Cerebellar cortex (tissue), 1 donor: ENCODE measurements around the gene CDH23.

Experiments used
- DNase-seq: peaks from one replicate; pipeline ENCODE4 v3.0.0-alpha.2; 2015; ENCODE audit warnings: low spot score

CDH23 gene

DNA sequence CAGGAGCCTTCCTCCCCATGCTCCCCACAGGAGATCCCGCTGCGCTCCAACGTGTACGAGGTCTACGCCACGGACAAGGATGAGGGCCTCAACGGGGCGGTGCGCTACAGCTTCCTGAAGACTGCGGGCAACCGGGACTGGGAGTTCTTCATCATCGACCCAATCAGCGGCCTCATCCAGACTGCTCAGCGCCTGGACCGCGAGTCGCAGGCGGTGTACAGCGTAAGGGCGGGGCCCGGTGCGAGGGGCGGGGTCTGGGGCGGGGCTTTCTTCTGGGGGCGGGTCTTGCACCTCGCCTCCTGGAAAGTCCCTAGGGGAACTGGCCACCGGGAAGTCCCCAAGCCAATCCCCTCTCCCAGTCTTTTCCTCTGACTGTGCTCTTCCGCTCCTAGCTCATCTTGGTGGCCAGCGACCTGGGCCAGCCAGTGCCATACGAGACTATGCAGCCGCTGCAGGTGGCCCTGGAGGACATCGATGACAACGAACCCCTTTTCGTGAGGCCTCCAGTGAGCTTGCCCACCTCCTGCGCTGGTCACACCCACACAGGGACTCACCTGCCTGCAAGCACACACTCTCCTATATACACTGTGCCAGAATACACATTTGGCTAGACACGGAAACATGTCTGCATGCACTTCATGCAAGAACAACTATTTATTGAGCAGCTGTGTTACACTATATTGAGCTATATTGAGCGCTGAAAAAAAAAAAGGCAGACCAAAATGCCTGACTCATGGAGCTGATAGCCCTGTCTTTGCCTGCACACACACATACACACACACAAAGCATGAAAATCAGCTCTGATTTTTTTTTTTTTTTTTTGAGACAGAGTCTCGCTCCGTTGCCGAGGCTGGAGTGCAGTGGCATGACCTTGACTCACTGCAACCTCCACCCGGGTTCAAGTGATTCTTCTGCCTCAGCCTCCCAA, 409.3 kb downstream of the CDH23 start:
- no peak for DNase-seq

DNA sequence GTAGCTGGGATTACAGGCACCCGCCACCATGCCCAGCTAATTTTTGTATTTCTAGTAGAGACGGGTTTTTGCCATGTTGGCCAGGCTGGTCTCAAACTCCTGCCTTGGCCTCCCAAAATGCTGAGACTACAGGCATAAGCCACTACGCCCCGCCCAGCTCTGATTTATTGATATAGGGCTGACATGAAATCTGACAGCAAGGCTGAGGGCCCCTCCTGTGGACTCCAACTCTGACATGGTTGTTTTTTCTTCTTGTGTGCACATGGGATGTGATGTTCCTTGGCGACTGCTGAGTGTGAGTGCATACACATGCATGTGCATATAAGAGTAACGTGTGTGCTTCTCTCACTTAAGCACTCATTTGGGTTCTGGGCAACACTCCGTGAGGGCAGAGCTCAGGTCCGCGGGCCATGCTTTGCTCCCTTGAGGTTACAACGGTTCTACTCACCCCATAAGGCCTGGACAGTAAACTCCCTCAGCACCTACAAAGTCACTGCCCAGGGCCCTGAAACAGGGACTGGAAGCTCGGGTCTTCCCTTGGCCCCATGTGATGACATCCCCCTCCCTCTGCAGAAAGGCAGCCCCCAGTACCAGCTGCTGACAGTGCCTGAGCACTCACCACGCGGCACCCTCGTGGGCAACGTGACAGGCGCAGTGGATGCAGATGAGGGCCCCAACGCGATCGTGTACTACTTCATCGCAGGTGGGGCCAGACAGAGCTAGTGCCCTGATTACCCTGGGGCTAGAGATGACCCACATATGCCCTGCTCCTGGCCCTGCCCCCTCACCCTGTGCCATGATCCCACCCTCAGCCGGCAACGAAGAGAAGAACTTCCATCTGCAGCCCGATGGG, 410.2 kb downstream of the CDH23 start:
- no peak for DNase-seq

DNA sequence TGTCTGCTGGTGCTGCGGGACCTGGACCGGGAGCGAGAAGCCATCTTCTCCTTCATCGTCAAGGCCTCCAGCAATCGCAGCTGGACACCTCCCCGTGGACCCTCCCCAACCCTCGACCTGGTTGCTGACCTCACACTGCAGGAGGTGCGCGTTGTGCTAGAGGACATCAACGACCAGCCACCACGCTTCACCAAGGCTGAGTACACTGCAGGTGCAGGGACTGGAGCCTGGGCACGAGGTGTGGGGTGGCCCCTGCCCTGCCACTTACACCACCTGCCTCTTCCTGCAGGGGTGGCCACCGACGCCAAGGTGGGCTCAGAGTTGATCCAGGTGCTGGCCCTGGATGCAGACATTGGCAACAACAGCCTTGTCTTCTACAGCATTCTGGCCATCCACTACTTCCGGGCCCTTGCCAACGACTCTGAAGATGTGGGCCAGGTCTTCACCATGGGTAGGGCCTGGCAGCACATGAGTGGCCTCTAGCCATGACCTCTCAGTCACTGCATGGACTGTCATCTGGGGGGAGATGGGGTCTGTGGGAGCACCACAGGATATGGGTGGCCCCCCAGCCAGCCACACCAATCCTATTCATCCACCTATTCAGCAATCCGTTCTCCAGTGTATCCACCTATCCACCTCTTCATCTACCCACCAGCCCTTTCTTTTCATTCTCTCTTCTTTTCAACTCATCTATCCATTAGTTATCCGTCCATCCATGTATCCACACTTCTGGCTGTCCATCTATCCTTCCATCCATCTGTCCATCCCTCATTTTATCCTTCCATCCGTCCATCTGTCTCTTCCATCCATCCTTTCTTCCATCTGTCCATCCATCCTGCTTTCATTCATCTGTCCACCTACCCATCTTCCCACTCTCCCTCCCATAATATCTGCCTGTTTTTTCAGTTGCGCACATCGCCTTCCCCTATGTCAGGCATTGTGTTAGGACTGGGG, 411.1 kb downstream of the CDH23 start:
- no peak for DNase-seq

DNA sequence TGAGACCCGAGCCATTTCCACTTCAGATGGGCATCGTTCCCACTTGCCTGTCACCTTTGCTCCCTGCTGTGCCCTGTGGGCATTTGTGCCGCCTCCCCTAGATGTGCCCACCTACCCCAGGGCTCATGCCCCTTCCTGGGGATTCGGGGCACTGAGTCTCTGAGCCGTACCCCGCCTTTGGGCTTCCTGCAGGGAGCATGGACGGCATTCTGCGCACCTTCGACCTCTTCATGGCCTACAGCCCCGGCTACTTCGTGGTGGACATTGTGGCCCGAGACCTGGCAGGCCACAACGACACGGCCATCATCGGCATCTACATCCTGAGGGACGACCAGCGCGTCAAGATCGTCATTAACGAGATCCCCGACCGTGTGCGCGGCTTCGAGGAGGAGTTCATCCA, 412.9 kb downstream of the CDH23 start:
- DNase-seq: no peak

DNA sequence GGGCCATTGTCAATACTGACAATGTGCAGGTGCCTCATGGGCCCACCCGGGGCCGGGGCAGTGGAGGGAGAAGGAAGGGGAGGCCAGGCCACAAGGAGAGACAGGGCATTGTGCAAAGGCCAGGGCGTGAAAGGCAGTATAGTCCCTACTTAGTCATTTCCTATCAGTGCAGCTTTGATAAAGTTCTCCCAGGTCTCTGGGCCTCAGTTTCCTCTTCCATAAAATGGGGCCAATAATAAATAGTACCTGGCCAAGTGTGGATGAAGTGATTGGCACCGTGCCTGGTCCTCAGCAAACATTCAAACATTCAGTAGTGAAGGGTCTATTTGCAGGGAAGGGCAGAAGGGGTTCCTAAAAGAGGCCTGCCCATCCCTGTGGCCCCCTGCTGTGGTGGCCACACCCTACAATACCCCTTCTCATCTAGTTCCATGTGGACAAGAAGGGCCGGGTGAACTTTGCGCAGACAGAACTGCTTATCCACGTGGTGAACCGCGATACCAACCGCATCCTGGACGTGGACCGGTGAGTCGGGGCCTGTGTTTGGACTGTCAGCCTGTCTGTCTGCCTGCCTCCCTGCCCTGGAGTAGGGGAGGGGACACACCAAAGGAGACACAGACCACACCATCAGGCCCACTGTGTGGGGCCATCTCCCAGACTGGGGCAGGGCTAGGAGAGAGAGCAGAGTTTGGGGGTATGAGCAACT, 413.5 kb downstream of the CDH23 start:
- DNase-seq: no peak

DNA sequence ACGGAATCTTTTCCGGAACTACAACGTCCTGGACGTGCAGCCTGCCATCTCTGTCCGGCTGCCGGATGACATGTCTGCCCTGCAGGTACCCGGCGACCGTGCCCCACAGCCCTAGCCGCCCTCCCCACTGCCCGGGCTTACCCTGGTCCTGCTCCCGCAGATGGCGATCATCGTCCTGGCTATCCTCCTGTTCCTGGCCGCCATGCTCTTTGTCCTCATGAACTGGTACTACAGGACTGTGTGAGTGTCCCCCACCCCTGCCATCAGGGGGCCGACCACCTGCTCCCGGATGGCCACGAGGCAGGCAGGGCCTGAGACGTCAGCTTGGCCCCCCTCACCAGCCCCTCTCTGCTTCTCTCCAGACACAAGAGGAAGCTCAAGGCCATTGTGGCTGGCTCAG, 414.6 kb downstream of the CDH23 start:
- DNase-seq: no peak

DNA sequence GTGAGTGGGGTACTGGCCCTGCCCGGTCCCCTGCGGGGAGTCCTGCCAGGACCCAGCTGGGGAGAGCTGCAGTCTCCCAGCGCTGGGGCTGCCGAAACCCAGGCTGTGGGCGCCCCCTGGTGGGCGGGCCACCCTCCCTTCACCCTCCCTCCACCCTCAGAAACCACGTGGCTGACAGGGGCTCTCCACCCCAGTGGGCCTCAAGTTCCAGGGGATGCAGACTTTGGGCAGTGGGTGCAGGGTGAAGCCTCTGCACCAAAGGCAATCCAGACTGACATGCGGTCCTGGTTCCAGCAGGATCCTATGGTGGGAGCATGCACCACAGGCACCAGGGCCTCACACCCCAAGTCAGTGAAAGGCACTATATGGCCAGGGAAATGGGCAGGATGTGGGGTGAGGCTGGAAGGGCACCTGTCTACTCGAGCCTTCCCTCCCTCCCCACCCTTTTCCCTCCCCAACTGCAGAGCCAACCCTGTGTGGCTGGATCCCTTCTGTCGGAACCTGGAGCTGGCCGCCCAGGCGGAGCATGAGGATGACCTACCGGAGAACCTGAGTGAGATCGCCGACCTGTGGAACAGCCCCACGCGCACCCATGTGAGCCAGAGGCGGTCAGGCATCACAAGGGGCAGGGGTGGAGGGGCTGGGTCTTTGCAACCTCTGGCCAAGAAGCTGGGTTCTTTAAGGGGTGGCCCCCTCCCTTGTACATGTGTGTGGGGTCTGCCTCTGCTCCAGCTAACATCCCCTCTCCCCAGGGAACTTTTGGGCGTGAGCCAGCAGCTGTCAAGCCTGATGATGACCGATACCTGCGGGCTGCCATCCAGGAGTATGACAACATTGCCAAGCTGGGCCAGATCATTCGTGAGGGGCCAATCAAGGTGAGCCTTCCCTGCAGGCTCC, 415.5 kb downstream of the CDH23 start:
- no peak for DNase-seq

DNA sequence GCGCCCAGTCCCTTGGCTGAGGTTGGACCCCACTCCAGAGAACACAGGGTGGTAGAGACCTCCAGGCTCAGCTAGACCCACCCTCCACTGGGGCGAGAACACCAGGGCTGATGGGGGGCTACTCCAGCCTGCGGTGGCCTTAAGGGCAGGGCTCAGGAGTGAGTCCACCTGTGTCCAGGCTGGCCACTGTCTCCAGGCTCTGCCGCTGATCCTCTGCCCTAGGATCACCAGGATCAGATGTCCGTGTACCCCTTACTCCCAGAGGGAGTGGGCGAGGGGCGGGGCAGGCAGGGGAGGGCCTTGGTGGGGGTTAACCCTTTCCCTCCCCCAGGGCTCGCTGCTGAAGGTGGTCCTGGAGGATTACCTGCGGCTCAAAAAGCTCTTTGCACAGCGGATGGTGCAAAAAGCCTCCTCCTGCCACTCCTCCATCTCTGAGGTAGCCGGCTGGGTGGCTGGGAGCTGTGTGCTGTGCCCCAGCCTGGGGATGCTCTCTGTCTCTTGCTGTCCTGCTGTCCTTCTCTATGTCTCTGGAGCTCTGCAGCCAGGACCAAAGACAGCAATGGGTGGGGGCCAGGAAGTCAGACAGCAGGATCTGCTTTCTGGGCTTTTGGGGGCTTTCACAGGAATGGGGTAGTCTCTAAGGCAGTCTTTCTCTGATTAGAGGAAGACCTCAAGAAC, 416.3 kb downstream of the CDH23 start:
- DNase-seq: no peak

DNA sequence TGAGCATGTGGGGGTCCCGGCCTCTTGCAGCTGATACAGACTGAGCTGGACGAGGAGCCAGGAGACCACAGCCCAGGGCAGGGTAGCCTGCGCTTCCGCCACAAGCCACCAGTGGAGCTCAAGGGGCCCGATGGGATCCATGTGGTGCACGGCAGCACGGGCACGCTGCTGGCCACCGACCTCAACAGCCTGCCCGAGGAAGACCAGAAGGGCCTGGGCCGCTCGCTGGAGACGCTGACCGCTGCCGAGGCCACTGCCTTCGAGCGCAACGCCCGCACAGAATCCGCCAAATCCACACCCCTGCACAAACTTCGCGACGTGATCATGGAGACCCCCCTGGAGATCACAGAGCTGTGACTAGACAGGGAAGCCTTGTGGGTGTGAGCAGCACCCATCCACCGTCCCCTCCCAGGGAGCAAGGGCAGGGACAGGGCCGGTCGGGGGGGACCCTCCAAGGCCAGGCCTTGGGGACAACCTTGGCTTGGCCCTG, 418.2 kb downstream of the CDH23 start:
- no peak for DNase-seq

DNA sequence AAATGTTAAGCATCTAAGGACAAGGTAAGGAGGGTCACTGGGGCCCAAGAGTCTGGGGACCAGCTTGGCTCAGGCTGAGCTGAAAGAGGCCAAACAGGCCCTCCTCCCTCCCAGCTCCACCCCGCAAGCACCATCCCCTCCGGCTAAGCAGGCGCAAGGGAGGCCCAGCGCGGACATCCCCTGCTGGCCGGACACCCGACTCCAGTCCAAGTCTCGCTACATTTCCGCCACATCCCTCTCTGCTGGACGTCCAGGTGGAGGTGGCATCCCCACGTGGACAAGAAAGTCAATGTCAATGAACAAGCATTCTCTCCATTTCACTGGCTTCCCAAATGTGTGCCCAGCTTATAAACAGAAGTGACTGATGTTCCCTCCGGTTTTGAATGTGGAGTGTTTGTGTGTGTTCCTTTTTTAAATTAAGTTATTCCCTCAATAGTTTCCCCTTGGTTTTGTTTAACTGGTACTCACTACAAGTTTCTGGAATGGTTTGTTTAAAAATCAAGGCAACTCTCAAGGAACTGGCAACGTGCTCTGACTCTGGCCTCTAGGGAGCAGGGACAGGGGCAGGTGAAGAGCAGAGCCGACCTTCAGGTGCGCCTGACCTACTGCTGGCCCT, 418.9 kb downstream of the CDH23 start:
- DNase-seq: no peak

DNA sequence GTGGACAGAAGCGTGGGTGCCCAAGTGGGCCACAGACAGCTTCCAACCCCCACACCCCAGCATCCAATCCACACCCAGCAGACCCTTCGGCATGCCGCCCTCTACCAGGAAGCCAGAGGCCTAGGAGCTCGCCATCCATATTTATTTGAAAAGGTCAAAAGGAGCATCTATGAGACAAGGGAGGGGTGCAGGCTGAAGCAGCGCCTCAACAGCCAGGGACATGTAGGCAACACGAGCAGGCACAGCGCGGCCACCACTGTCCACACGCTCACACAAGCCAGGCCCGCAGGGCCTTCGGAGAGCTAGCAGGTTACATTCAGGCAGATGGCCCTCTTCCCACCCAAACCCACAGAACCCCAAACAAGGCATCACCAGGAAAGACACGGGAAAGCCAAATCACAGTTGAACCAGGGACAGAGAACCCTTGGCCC, 419.7 kb downstream of the CDH23 start:
- DNase-seq: no peak

DNA sequence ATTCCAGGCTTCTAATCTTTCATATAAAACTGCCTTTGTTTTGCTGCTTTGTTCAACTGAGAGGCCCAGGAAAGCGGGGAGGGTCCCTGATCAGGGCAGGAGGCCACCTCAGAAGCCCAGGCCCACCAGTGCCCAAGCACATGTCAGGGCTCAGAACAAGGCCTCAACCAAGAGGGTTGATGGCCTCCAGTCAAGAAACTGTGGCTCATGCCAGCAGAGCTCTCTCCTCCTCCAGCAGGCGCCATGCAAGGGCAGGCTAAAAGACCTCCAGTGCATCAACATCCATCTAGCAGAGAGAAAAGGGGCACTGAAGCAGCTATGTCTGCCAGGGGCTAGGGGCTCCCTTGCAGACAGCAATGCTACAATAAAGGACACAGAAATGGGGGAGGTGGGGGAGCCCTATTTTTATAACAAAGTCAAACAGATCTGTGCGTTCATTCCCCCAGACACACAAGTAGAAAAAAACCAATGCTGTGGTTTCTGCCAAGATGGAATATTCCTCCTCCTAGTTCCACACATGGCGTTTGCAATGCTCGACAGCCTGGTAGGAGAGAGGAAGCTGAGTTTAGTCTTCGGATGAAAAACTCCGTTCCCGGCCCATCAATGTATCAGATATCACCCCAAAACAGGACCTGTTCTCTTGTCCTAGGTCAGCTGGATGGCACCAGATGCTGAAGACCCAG, 420.4 kb downstream of the CDH23 start:
- DNase-seq: peak; percentile 54

DNA sequence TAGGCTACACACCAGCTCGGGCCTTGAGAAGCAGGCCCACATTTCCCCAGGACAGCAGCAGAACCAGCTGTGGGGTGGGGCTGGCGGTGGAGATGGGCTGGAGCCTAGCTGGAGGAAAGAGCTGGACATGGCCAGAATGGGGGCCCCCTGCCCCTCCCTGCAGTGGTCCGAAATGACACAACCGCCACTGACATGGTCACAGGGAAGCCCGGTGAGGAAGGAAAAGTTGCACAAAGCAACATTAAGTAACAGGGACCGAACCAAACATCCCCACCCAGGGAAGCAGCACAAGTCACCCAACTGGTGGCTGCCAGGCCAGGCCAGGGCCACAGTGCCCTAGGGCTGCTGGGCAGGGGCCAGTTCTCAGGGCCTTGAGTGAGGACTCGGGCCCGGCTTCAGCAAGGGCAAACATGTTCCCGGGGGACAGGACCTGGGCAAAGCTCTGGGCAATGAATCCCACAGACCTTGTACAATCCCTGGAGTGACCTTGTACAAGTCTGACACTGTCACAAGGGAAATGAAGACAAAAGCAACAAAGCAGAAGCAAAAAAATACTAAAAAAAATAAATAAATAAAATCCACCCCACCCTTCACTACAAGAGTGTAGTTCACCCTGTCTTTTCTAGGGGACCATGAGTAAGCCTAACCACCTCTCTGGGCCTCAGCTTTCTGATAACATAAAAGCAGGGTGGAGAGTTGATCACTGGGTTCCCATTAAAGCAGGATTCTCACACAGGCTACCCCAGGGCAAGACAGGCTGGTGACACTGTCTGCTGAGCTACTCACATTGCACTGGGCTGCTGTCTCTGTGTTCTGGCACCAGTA, 421.3 kb downstream of the CDH23 start:
- no peak for DNase-seq

DNA sequence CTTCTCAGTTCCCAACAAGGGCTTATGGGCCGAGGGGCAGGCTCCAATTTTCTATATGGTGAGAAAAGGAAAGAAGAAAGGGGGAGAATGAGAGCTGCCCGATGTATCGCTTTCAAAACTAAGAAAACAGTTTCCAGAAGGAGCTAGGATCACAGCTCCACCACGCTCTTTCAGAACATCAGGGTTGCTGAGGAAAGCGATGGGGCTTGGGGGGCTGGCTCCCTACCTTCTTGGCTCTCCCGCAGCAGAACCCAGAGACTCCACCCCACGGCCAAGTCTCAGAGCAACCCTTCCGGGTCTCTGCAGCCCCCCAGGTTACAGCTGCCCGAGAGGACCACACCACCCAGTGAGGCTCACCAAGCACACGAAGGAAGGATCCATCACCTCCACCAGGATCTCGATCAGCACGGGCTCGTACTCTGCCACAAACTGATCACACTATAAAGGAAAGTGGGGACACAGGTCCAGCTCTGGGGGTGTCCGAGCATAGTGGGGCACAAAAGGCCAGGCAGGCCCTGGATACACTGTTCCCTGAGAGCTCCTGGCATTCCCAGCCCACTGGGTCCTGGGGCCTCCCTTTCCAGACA, 422.0 kb downstream of the CDH23 start:
- DNase-seq: no peak

DNA sequence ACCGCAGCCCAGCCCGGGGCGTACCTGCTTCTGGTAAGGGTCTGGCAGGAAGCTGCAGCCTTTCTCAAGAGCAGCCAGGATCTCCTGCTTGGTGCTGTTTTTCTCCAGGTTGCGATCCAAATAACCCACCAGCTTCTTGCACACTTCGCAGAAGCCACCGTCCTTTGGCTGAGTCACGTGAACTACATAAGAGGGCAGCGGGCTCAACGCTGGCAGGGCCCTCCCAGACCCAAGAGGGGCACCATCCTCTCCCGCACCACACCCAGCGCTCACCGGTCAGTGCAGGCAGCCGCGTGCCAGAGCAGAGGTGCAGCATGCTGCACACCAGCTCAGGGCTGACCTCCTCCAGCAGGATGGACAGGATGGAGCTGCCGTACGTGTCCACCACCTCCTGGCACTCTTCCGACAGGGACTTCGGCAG, 422.7 kb downstream of the CDH23 start:
- DNase-seq: no peak

DNA sequence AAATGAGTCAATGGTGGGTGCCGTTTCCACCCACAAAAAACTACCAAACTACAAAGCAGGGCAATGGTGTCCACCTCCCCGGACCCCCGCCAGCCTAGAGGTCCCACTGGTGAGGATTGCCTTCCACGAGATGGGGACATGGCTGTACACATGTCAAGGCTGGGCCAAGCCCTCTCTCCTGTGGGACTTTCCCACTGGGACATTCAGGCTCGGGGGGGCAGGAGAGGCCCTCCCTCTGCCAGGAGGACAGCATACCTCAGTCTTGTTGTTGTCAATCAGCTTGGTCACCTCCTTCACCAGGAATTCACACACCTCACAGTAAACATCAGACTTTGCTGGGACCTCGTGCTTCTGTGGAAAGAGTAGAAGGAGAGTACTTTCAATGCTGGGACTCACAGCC, 423.3 kb downstream of the CDH23 start:
- DNase-seq: no peak

DNA sequence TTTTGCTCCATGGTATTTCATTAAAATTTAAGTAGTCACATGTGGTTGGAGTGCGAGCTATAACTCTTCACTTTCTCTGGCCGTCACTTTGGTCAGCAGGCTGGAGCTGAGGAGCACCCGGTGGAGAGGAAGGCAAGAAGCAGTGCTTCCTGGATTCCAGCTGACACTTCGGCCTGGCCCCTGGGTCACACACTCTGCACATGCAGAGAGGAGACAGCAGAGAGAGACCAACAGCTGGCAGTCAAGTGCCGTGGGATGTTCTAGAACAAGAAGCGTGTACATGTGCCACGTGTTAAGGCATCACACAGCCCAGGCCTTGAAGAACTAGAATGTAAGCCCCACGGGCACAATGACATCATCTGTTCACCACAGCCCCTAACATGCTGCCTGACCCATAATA, 424.2 kb downstream of the CDH23 start:
- DNase-seq: no peak
